HuH-7 (cell line): ENCODE data around the gene XAF1.
"Not testable (repeated sequence)": the region's sequence is repeated elsewhere in the genome, so short reads cannot be mapped to it uniquely, and the experiment has no call there.

Experiments
- DNase-seq: peaks from one replicate; pipeline ENCODE4 v3.0.0; 2011; ENCODE audit warnings: low spot score

The XAF1 gene

GRCh38 chr17:6800422-6801027, 44.7 kb downstream of the XAF1 start:
- no peak for DNase-seq

DNA sequence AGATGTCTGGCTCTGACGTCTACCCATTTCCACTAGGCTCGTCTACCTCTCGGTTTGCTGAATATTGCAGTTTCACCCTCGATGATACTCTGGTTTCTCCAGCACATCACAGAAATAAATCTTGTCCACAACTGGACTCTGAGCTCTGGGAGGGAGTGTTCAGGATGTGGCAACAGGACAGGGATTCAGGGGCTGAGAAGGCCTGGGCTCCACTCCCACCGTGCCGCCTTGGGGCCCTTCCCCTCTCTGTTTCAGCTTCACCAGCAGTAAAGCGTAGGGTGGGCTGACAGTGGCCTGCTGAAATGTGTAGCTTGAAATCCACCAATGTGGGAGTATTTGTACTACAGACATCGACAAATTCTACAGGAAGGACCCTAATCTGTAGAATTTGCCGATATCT, 55.7 kb downstream of the XAF1 start:
- no peak for DNase-seq

- no peak for DNase-seq
Measured at GRCh38 chr17:6812295-6812694, 56.4 kb downstream of the XAF1 start.

GRCh38 chr17:6815775-6816174, 59.9 kb downstream of the XAF1 start:
- no peak for DNase-seq

GRCh38 chr17:6816368-6816767, 60.5 kb downstream of the XAF1 start:
- not testable (repeated sequence) for DNase-seq

- DNase-seq: no peak
Measured at GRCh38 chr17:6818938-6819337, 63.1 kb downstream of the XAF1 start.

DNA sequence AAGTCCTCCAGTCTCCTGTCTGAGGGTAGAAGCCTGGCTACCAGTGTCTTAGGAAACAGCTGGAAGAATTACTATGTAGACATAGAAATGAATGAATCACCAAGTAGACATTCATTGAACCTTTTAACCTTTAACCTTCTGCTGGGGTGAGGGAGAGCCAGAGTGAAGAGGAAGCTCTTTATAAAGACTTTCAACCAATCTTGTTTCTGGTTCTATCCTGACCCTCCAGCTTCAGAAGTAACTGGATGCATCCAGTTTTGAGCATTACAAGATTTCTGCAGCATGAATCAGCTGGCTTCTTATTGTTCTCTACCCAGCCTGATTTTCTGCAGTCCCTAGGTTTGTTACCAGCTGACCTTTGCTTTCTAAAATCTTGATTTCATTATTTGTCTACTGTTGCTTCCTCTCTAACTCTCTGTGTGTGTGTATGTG, 67.2 kb downstream of the XAF1 start:
- no peak for DNase-seq
